Subcutaneous abdominal adipose tissue (tissue), 5 donors: Measurements from ENCODE around the gene MAPK8IP3.

Experiments used
- H3K27ac ChIP-seq: one replicate; pipeline ENCODE4 v1.7.0; 2013; ENCODE audit warnings: low read depth, mild to moderate bottlenecking, inconsistent platforms, low read length, moderate library complexity
- H3K27me3 ChIP-seq, 5 donors: one replicate each; pipeline ENCODE4 v1.7.0; 2013; ENCODE audit warnings: low read length in 5 of 5, inconsistent platforms in 1 of 5; ENCODE audit not compliant: control insufficient read depth in 5 of 5, insufficient read depth in 4 of 5
- H3K36me3 ChIP-seq, 5 donors: one replicate each; pipeline ENCODE4 v1.7.0; 2013; ENCODE audit warnings: low read length in 5 of 5; ENCODE audit not compliant: control insufficient read depth in 5 of 5, insufficient read depth in 5 of 5
- H3K4me1 ChIP-seq, 5 donors: one replicate each; pipeline ENCODE4 v1.7.0; 2013; ENCODE audit warnings: low read length in 5 of 5, mild to moderate bottlenecking in 3 of 5, moderate library complexity in 1 of 5; ENCODE audit not compliant: control insufficient read depth in 5 of 5, insufficient read depth in 5 of 5
- H3K4me3 ChIP-seq, 5 donors: one replicate each; pipeline ENCODE4 v1.7.0; 2013; ENCODE audit warnings: low read length in 5 of 5, low read depth in 1 of 5
- H3K9ac ChIP-seq, 5 donors: one replicate each; pipeline ENCODE4 v1.7.0; 2013; ENCODE audit warnings: low read length in 5 of 5, mild to moderate bottlenecking in 4 of 5, moderate library complexity in 3 of 5
- H3K9me3 ChIP-seq, 5 donors: one replicate each; pipeline ENCODE4 v1.7.0; 2013; ENCODE audit warnings: low read length in 5 of 5; ENCODE audit not compliant: control insufficient read depth in 5 of 5
- donor health status: healthy.
- donor health status: healthy.
- donor health status: healthy.
- donor health status: healthy.
- donor health status: healthy.

Gene MAPK8IP3

GRCh38 chr16:1810536-1810935 lies 104.5 kb downstream of the MAPK8IP3 start:
- no peak overlapping the region for H3K9ac ChIP-seq
- no peak overlapping the region for H3K4me3 ChIP-seq
- no peaks in the 10 kb centered on the region for H3K4me1 ChIP-seq
- H3K36me3 ChIP-seq, result peaks cover 0 to 62% (median 46%) of the 10 kb centered on the region in 5 donors
- H3K9me3 ChIP-seq, result no peaks in the 10 kb centered on the region
- no peak overlapping the region for H3K27ac ChIP-seq
- H3K27me3 ChIP-seq, result no peaks in the 10 kb centered on the region

GRCh38 chr16:1812732-1813163 lies 106.8 kb downstream of the MAPK8IP3 start:
- H3K9ac ChIP-seq, result no peak overlapping the region

GRCh38 chr16:1815461-1815860 lies 109.5 kb downstream of the MAPK8IP3 start:
- no peaks in the 10 kb centered on the region for H3K27me3 ChIP-seq
- H3K4me3 ChIP-seq, result no peak overlapping the region
- H3K27ac ChIP-seq, result no peak overlapping the region
- no peak overlapping the region for H3K9ac ChIP-seq
- no peaks in the 10 kb centered on the region for H3K4me1 ChIP-seq
- no peaks in the 10 kb centered on the region for H3K9me3 ChIP-seq
- peaks cover 0 to 71% (median 58%) of the 10 kb centered on the region in 5 donors for H3K36me3 ChIP-seq

More at GRCh38 chr16:1812732-1813163, 106.8 kb downstream of the MAPK8IP3 start:
- Histone ChIP-seq H3K4me3 (no peak overlapping the region), H3K9me3 (no peaks in the 10 kb centered on the region), H3K27me3 (no peaks in the 10 kb centered on the region), H3K27ac (no peak overlapping the region), H3K4me1 (no peaks in the 10 kb centered on the region), H3K36me3 (peaks cover 0 to 68% (median 57%) of the 10 kb centered on the region in 5 donors)

- H3K4me1 ChIP-seq, result no peaks in the 10 kb centered on the region
- no peak overlapping the region for H3K4me3 ChIP-seq
- peaks cover 0 to 76% (median 67%) of the 10 kb centered on the region in 5 donors for H3K36me3 ChIP-seq
These were observed 110.6 kb downstream of the MAPK8IP3 start for GRCh38 chr16:1816396-1817275.

GRCh38 chr16:1817276-1817589 lies 111.2 kb downstream of the MAPK8IP3 start:
- no peaks in the 10 kb centered on the region for H3K27me3 ChIP-seq
- H3K4me3 ChIP-seq, result no peak overlapping the region
- no peak overlapping the region for H3K9ac ChIP-seq
- peaks cover 0 to 80% (median 71%) of the 10 kb centered on the region in 5 donors for H3K36me3 ChIP-seq
- H3K9me3 ChIP-seq, result no peaks in the 10 kb centered on the region
- no peaks in the 10 kb centered on the region for H3K4me1 ChIP-seq
- no peak overlapping the region for H3K27ac ChIP-seq

More at GRCh38 chr16:1816396-1817275, 110.6 kb downstream of the MAPK8IP3 start:
- Histone ChIP-seq H3K27ac (no peak overlapping the region), H3K9me3 (no peaks in the 10 kb centered on the region), H3K27me3 (no peaks in the 10 kb centered on the region), H3K9ac (no peak overlapping the region)

- H3K27ac ChIP-seq, result no peak overlapping the region
- H3K9ac ChIP-seq, result no peak overlapping the region
- no peak overlapping the region for H3K4me3 ChIP-seq
- peaks cover 0 to 84% (median 76%) of the 10 kb centered on the region in 5 donors for H3K36me3 ChIP-seq
- no peaks in the 10 kb centered on the region for H3K27me3 ChIP-seq
- no peaks in the 10 kb centered on the region for H3K9me3 ChIP-seq
- no peaks in the 10 kb centered on the region for H3K4me1 ChIP-seq
These were observed 111.7 kb downstream of the MAPK8IP3 start for GRCh38 chr16:1817716-1818115.

GRCh38 chr16:1818204-1818872 lies 112.3 kb downstream of the MAPK8IP3 start:
- no peaks in the 10 kb centered on the region for H3K4me1 ChIP-seq
- H3K27ac ChIP-seq, result no peak overlapping the region
- H3K27me3 ChIP-seq, result no peaks in the 10 kb centered on the region
- H3K36me3 ChIP-seq, result peaks cover 0 to 83% (median 75%) of the 10 kb centered on the region in 5 donors
- no peak overlapping the region for H3K9ac ChIP-seq
- H3K9me3 ChIP-seq, result no peaks in the 10 kb centered on the region
- H3K4me3 ChIP-seq, result no peak overlapping the region

GRCh38 chr16:1818873-1819525 lies 113.0 kb downstream of the MAPK8IP3 start:
- Histone ChIP-seq H3K27ac (no peak overlapping the region), H3K4me1 (peaks cover 0 to 4% (median 0%) of the 10 kb centered on the region in 5 donors), H3K27me3 (no peaks in the 10 kb centered on the region), H3K9me3 (no peaks in the 10 kb centered on the region), H3K9ac (no peak overlapping the region), H3K36me3 (peaks cover 0 to 76% (median 69%) of the 10 kb centered on the region in 5 donors), H3K4me3 (no peak overlapping the region)

GRCh38 chr16:1819611-1820010 lies 113.6 kb downstream of the MAPK8IP3 start:
- H3K9ac ChIP-seq, result no peak overlapping the region
- H3K36me3 ChIP-seq, result peaks cover 0 to 75% (median 68%) of the 10 kb centered on the region in 5 donors
- no peak overlapping the region for H3K27ac ChIP-seq
- no peaks in the 10 kb centered on the region for H3K9me3 ChIP-seq
- H3K27me3 ChIP-seq, result no peaks in the 10 kb centered on the region
- peaks cover 0 to 9% (median 4%) of the 10 kb centered on the region in 5 donors for H3K4me1 ChIP-seq
- H3K4me3 ChIP-seq, result no peak overlapping the region
